H1 (cell line): ENCODE measurements around the gene FADS2. TPM values are rescaled to one million over a fixed set of nuclear protein-coding genes. Genes with fewer than 3 reads are reported as not detected.

Experiments used
- CTCF ChIA-PET: fragments of 300-600 bp; sonication (Branson Sonifier 250); formaldehyde crosslinking; loops from one replicate; lab custom pipeline; 2021; ENCODE audit not compliant: partially characterized antibody; lab: Charles Lee
- POLR2A ChIA-PET: fragments of 300-600 bp; sonication (Branson Sonifier 250); formaldehyde crosslinking; loops from one replicate; lab custom pipeline; 2021; ENCODE audit warnings: inconsistent platforms; ENCODE audit not compliant: partially characterized antibody; lab: Charles Lee
- DNase-seq, 2 experiments: peaks; one replicate each; pipeline versions ENCODE4 v3.0.0 to v3.0.0-alpha.2; 2010 to 2022; ENCODE audit warnings: low spot score in 2 of 2, low read depth in 1 of 2, mixed read lengths in 1 of 2
- FAIRE-seq: peaks from 2 replicates; lab custom pipeline; 2011; peaks lifted over from hg19 to GRCh38; lab: Jason Lieb, UNC
- H2AFZ ChIP-seq: 2 replicates; pipeline ENCODE4 v1.8.1; 2012; ENCODE audit warnings: low read length, inconsistent platforms
- H2AK5ac ChIP-seq: 2 replicates; pipeline ENCODE4 v1.6.1; 2013; ENCODE audit warnings: low read depth, low read length
- H2BK120ac ChIP-seq: replicated peaks from 2 replicates; pipeline ENCODE3; 2013; ENCODE audit warnings: low read depth, low read length, inconsistent platforms
- H2BK12ac ChIP-seq: 2 replicates; pipeline ENCODE4 v1.6.1; 2013; ENCODE audit warnings: low read depth, low read length
- H2BK15ac ChIP-seq: 2 replicates; pipeline ENCODE4 v1.6.1; 2013; ENCODE audit warnings: low read length
- H2BK20ac ChIP-seq: 2 replicates; pipeline ENCODE4 v1.6.1; 2013; ENCODE audit warnings: low read length
- H2BK5ac ChIP-seq: 2 replicates; pipeline ENCODE4 v1.6.1; 2013; ENCODE audit warnings: low read depth, low read length
- H3K14ac ChIP-seq: 2 replicates; pipeline ENCODE4 v1.6.1; 2013; ENCODE audit warnings: inconsistent platforms; ENCODE audit not compliant: insufficient read length
- H3K18ac ChIP-seq: 2 replicates; pipeline ENCODE4 v1.6.1; 2013; ENCODE audit warnings: low read length; ENCODE audit errors: extremely low read depth
- H3K23ac ChIP-seq: 2 replicates; pipeline ENCODE4 v1.6.1; 2013; ENCODE audit warnings: inconsistent platforms; ENCODE audit not compliant: insufficient read length
- H3K23me2 ChIP-seq: 2 replicates; pipeline ENCODE4 v1.6.1; 2013; ENCODE audit warnings: low read depth, low read length
- H3K27ac ChIP-seq: 2 replicates; pipeline ENCODE4 v1.6.1; 2011; ENCODE audit warnings: low read depth, low read length, inconsistent platforms
- H3K27me3 ChIP-seq, 4 experiments: replicated peaks in 1 of 4; 1 replicate in 1 of 4; 2 replicates in 3 of 4; pipeline versions ENCODE4 v1.6.1 to v1.8.1; 2011 to 2013; ENCODE audit warnings: low read length in 3 of 4, mild to moderate bottlenecking in 3 of 4, inconsistent platforms in 2 of 4, mixed read lengths in 2 of 4, moderate library complexity in 1 of 4; ENCODE audit not compliant: control insufficient read depth in 3 of 4, insufficient read depth in 3 of 4; ENCODE audit errors: extremely low read depth in 1 of 4
- H3K36me3 ChIP-seq, 4 experiments: 2 replicates each; pipeline versions ENCODE4 v1.6.1 to v1.8.1; 2011 to 2013; ENCODE audit warnings: mild to moderate bottlenecking in 4 of 4, low read length in 3 of 4, moderate library complexity in 2 of 4, control low read depth in 1 of 4, inconsistent platforms in 1 of 4; ENCODE audit not compliant: insufficient read depth in 4 of 4, control insufficient read depth in 2 of 4
- H3K4ac ChIP-seq: replicated peaks from 2 replicates; pipeline ENCODE3; 2013; ENCODE audit warnings: low read length, low read depth, mixed read lengths, inconsistent platforms; ENCODE audit not compliant: insufficient read length
- H3K4me1 ChIP-seq, 4 experiments: replicated peaks in 1 of 4; 1 replicate in 1 of 4; 2 replicates in 3 of 4; pipeline versions ENCODE4 v1.6.1 to v1.8.1; 2011 to 2013; ENCODE audit warnings: low read length in 3 of 4, inconsistent platforms in 2 of 4, mixed read lengths in 1 of 4; ENCODE audit not compliant: insufficient read depth in 4 of 4, control insufficient read depth in 3 of 4
- H3K4me2 ChIP-seq, 2 experiments: 2 replicates each; pipeline versions ENCODE4 v1.6.1 to v1.8.1; 2011 to 2013; ENCODE audit warnings: low read depth in 2 of 2, low read length in 2 of 2, control low read depth in 1 of 2, inconsistent platforms in 1 of 2, mild to moderate bottlenecking in 1 of 2; ENCODE audit not compliant: insufficient read depth in 1 of 2
- H3K4me3 ChIP-seq, 4 experiments: fragments of 200-600, 300-600 bp in 1 of 4; sonication (generic), shearing (Covaris generic), sonication (Bioruptor Twin) in 1 of 4; 2 replicates each; pipeline versions ENCODE4 v1.5.1 to v1.8.1; 2011 to 2016; ENCODE audit warnings: low read length in 4 of 4, low read depth in 3 of 4, control low read depth in 2 of 4, inconsistent platforms in 2 of 4, mild to moderate bottlenecking in 2 of 4, mixed read lengths in 1 of 4, moderate library complexity in 1 of 4; ENCODE audit not compliant: insufficient read depth in 2 of 4; ENCODE audit errors: extremely low read depth in 1 of 4
- H3K56ac ChIP-seq: replicated peaks from 2 replicates; pipeline ENCODE3; 2013; ENCODE audit warnings: low read depth, mild to moderate bottlenecking, mixed read lengths, low read length, inconsistent platforms; ENCODE audit not compliant: insufficient read length
- H3K79me1 ChIP-seq: 2 replicates; pipeline ENCODE4 v1.6.1; 2013; ENCODE audit warnings: low read depth, low read length, control low read depth
- H3K79me2 ChIP-seq, 2 experiments: 2 replicates each; pipeline versions ENCODE4 v1.6.1 to v1.8.1; 2012 to 2013; ENCODE audit warnings: low read length in 2 of 2, mild to moderate bottlenecking in 2 of 2, inconsistent platforms in 1 of 2; ENCODE audit not compliant: insufficient read depth in 2 of 2, control insufficient read depth in 1 of 2
- H3K9ac ChIP-seq, 4 experiments: replicated peaks in 1 of 4; 1 replicate in 1 of 4; 2 replicates in 3 of 4; pipeline versions ENCODE4 v1.6.1 to v1.8.1; 2011 to 2013; ENCODE audit warnings: low read depth in 3 of 4, low read length in 3 of 4, control low read depth in 2 of 4, mild to moderate bottlenecking in 2 of 4, moderate library complexity in 2 of 4, inconsistent platforms in 1 of 4; ENCODE audit errors: extremely low read depth in 1 of 4
- H3K9me3 ChIP-seq, 2 experiments: 2 replicates each; pipeline versions ENCODE4 v1.6.1 to v1.8.1; 2012 to 2013; ENCODE audit warnings: mild to moderate bottlenecking in 2 of 2, moderate library complexity in 2 of 2, control low read depth in 1 of 2, inconsistent platforms in 1 of 2, low read depth in 1 of 2, low read length in 1 of 2, mixed read lengths in 1 of 2; ENCODE audit not compliant: insufficient read depth in 2 of 2
- H4K20me1 ChIP-seq, 2 experiments: replicated peaks in 1 of 2; 2 replicates each; pipeline versions ENCODE3 to v1.8.1; 2011 to 2013; ENCODE audit warnings: inconsistent platforms in 2 of 2, low read length in 2 of 2, mild to moderate bottlenecking in 1 of 2; ENCODE audit not compliant: insufficient read depth in 2 of 2, control insufficient read depth in 1 of 2
- H4K5ac ChIP-seq: 2 replicates; pipeline ENCODE4 v1.6.1; 2013; ENCODE audit warnings: low read length, low read depth, mixed read lengths, inconsistent platforms; ENCODE audit not compliant: insufficient read length
- H4K8ac ChIP-seq: 2 replicates; pipeline ENCODE4 v1.8.0; 2013; ENCODE audit warnings: mild to moderate bottlenecking, moderate library complexity, low read length, inconsistent platforms; ENCODE audit not compliant: insufficient read depth; ENCODE audit errors: extremely low read depth
- H4K91ac ChIP-seq: replicated peaks from 2 replicates; pipeline ENCODE3; 2013; ENCODE audit warnings: low read length, mixed read lengths, inconsistent platforms; ENCODE audit not compliant: insufficient read length
- POLR2A ChIP-seq, 2 experiments: IDR thresholded peaks; 1 replicate in 1 of 2; 2 replicates in 1 of 2; pipeline ENCODE4 v1.6.1; 2011; ENCODE audit warnings: low read depth in 2 of 2, low read length in 2 of 2, mild to moderate bottlenecking in 2 of 2; ENCODE audit errors: control extremely low read depth in 1 of 2
- RNF2 ChIP-seq: fragments of 200-900, 300-1000 bp; sonication (generic); IDR thresholded peaks from 2 replicates; pipeline ENCODE4 v1.7.1; 2016; ENCODE audit warnings: borderline replicate concordance, low read depth, mild to moderate bottlenecking, antibody characterized with exemption, low read length; ENCODE audit not compliant: poor library complexity, severe bottlenecking; ENCODE audit errors: missing control alignments
- WGBS, 2 experiments: shearing (Covaris generic) in 1 of 2; methylation state at CpG; one replicate each; pipeline versions ENCODE4 v1.1.6 to v1.1.7; 2013 to 2015; ENCODE audit warnings: low lambda C conversion rate in 2 of 2, mixed read lengths in 2 of 2, inconsistent platforms in 1 of 2, low coverage in 1 of 2, missing lambda C conversion rate in 1 of 2; ENCODE audit not compliant: insufficient replicate concordance in 2 of 2, insufficient coverage in 1 of 2, insufficient read length in 1 of 2; ENCODE audit errors: extremely low coverage in 1 of 2, missing lambda C conversion rate in 1 of 2; 5-methylcytosine and 5-hydroxymethylcytosine counted together
- polyA plus RNA-seq, 7 experiments: library from polyadenylated mRNA; depleted of rRNA in 3 of 7; stranded (reverse) in 5 of 7; unstranded in 2 of 7; fragments of >200 nt in 5 of 7; fragments of 200-250 nt in 2 of 7; gene quantifications; 1 replicate in 5 of 7; 2 replicates in 1 of 7; 4 replicates in 1 of 7; pipeline versions ENCODE4 v1.2.1 to v1.2.3, GENCODE V29; 2011 to 2013; ENCODE audit warnings: missing spikeins in 2 of 7, mixed read lengths in 2 of 7
- total RNA-seq: library from RNA; stranded (reverse); fragmentation: NEBNext Ultra II Directional; extraction: Animal tissue kit (Norgen Biotek cat#: 25700); gene quantifications from 2 replicates; pipeline ENCODE4 v1.2.1, GENCODE V29; 2021

The FADS2 gene
- total and polyA plus RNA-seq, 2 of the 8 experiments (the other 6 are each of a cell fraction or from before 2014, with no cell fraction given): 499 to 701 TPM

DNA sequence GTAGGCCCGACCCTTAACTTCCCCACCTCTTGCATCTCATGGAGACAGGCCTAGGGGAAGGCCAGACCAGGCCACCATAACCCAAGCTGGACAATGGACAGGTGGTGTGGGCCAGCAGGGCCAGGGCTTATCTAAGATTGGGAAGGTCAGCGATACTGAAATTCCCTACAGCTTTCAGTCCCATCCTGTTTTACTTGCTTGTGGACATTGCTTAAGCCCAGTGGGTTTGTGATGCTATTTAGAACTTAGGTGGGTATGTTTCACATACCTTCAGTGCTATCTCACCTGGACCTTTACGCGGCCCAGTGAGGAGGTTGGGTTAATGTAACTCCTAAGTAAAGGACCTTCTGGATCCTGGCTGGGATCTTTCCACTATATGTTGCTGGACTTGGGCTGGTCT, 1.7 kb downstream of the FADS2 start:
- Histone ChIP-seq H3K27ac (no peak overlapping the region), H3K27me3 (no peaks in the 10 kb centered on the region), H3K23ac (no peak overlapping the region), H2AFZ (no peak overlapping the region), H3K4me2 (peak overlapping the region; percentile 96 to 98), H2BK20ac (no peak overlapping the region), H2BK15ac (no peak overlapping the region), H3K79me1 (peaks cover 18% of the 10 kb centered on the region), H3K4me3 (peak overlapping the region; percentile 77 to 96 (median 86)), H2BK120ac (no peak overlapping the region), H3K56ac (no peak overlapping the region), H3K9me3 (no peaks in the 10 kb centered on the region), H4K5ac (no peak overlapping the region), H3K18ac (no peak overlapping the region; the same call in 1 of the 2 replicates), H2BK12ac (no peak overlapping the region), H4K8ac (no peak overlapping the region), H3K14ac (no peak overlapping the region), H3K4ac (peak overlapping the region; percentile 16), H2AK5ac (no peak overlapping the region; the same call in 1 of the 2 replicates), H4K91ac (no peak overlapping the region), H3K36me3 (peaks cover 0 to 4% (median 4%) of the 10 kb centered on the region in 4 experiments; a peak in 2 of 8 replicates), H3K4me1 (peaks cover 11 to 45% (median 31%) of the 10 kb centered on the region in 4 experiments), H3K23me2 (peaks cover 14% of the 10 kb centered on the region), H2BK5ac (0 out of 2 replicates have a peak overlapping the region, but pooled peaks have one; percentile 29), H4K20me1 (peaks cover 19 to 35% of the 10 kb centered on the region in 2 experiments), H3K79me2 (peaks cover 29 to 62% of the 10 kb centered on the region in 2 experiments), H3K9ac (peak overlapping the region in 3 of 4 experiments; percentile 6 to 77 (median 49); a peak in 3 of 7 replicates)
- no peak for FAIRE-seq
- WGBS, 2 experiments: 65% methylated on average over 4 of the region's 4 CpGs; no CpG with 5 or more reads in 1 of the 2 experiments
- POLR2A ChIA-PET: interaction anchor here (1.2 to 9.9 kb wide), 11 partner anchors 9 to 49 kb away, joined by 3 to 210 read pairs (median 5); partner anchors contain the start of genes FADS1, FEN1 and TMEM258
- DNase-seq: no peak
- no peak for TF ChIP-seq RNF2
- peak in 1 of 2 experiments; percentile 22; a peak in 1 of 3 replicates for TF ChIP-seq POLR2A (IDR thresholded peaks at IDR 0.05; ENCODE audit: control extremely low read depth in 1 of 2, low read depth in 2 of 2, low read length in 2 of 2)
- CTCF ChIA-PET: interaction anchor here (1.1 to 3.2 kb wide), 6 partner anchors 12 to 51 kb away, joined by 3 to 16 read pairs (median 6); partner anchors contain the start of gene FADS1
